HG02798 (cell line): ENCODE measurements around the gene NF2.

Source experiments
- ATAC-seq: cut with Tn5 transposase; IDR thresholded peaks from one replicate; pipeline ENCODE4 v1.9.1; 2021; ENCODE audit warnings: mild to moderate bottlenecking; ENCODE audit not compliant: unreplicated experiment, poor library complexity

NF2 gene

GRCh38 chr22:29629903-29630516, 26.6 kb downstream of the NF2 start:
- no peak for ATAC-seq

GRCh38 chr22:29630987-29631386, 27.6 kb downstream of the NF2 start:
- no peak for ATAC-seq

- ATAC-seq, result no peak
Measured at GRCh38 chr22:29631725-29632124, 28.3 kb downstream of the NF2 start.

GRCh38 chr22:29632672-29633071, 29.2 kb downstream of the NF2 start:
- ATAC-seq, result no peak

GRCh38 chr22:29633514-29634312, 30.3 kb downstream of the NF2 start:
- ATAC-seq, result no peak

GRCh38 chr22:29634847-29635246, 31.4 kb downstream of the NF2 start:
- no peak for ATAC-seq

GRCh38 chr22:29635734-29636357, 32.4 kb downstream of the NF2 start:
- no peak for ATAC-seq

- ATAC-seq, result no peak
Measured at GRCh38 chr22:29636751-29637150, 33.3 kb downstream of the NF2 start.

GRCh38 chr22:29637181-29637580, 33.7 kb downstream of the NF2 start:
- ATAC-seq, result no peak

- ATAC-seq, result no peak
Measured at GRCh38 chr22:29638678-29639077, 35.2 kb downstream of the NF2 start.

- ATAC-seq, result no peak
Measured at GRCh38 chr22:29639096-29639495, 35.7 kb downstream of the NF2 start.

GRCh38 chr22:29641042-29641699, 37.7 kb downstream of the NF2 start:
- ATAC-seq, result no peak

- ATAC-seq, result no peak
Measured at GRCh38 chr22:29641700-29642330, 38.4 kb downstream of the NF2 start.

GRCh38 chr22:29642694-29643093, 39.3 kb downstream of the NF2 start:
- ATAC-seq, result no peak

- ATAC-seq, result no peak
Measured at GRCh38 chr22:29647954-29648737, 44.7 kb downstream of the NF2 start.

- no peak for ATAC-seq
Measured at GRCh38 chr22:29650370-29650769, 46.9 kb downstream of the NF2 start.

GRCh38 chr22:29651652-29652051, 48.2 kb downstream of the NF2 start:
- no peak for ATAC-seq

- no peak for ATAC-seq
Measured at GRCh38 chr22:29654420-29654819, 51.0 kb downstream of the NF2 start.

GRCh38 chr22:29654882-29655281, 51.4 kb downstream of the NF2 start:
- ATAC-seq, result no peak

- no peak for ATAC-seq
Measured at GRCh38 chr22:29658176-29658575, 54.7 kb downstream of the NF2 start.
